Prostate gland (tissue), 2 donors: Measurements from ENCODE around the gene BABAM2. TPM values are rescaled to one million over a fixed set of nuclear protein-coding genes. Genes with fewer than 3 reads are reported as not detected.

Source experiments
- DNase-seq: peaks from one replicate; pipeline ENCODE4 v3.0.0-alpha.2; 2019; ENCODE audit warnings: low spot score
- H3K27ac ChIP-seq, 2 donors: fragments of 200-600 bp; sonication (generic); 2 replicates each; pipeline ENCODE4 v1.5.1; 2017 to 2019
- H3K27me3 ChIP-seq: fragments of 200-600 bp; sonication (generic); replicated peaks from 2 replicates; pipeline ENCODE4 v1.5.1; 2019; ENCODE audit not compliant: insufficient read depth
- H3K36me3 ChIP-seq, 2 donors: fragments of 200-600 bp; sonication (generic); 1 replicate in 1 of 2; 2 replicates in 1 of 2; pipeline versions ENCODE4 v1.5.1 to v1.8.1; 2017 to 2019
- H3K4me1 ChIP-seq: fragments of 200-600 bp; sonication (generic); replicated peaks from 2 replicates; pipeline ENCODE4 v1.5.1; 2019
- H3K4me3 ChIP-seq, 2 donors: fragments of 200-600 bp; sonication (generic); 2 replicates each; pipeline ENCODE4 v1.5.1; 2017 to 2019
- H3K9me3 ChIP-seq: fragments of 200-600 bp; sonication (generic); 2 replicates; pipeline ENCODE4 v1.5.1; 2017
- CTCF ChIP-seq, 4 experiments: fragments of 200-600 bp in 2 of 4; fragments of 450-650 bp in 2 of 4; sonication (generic) in 2 of 4; IDR thresholded peaks; 1 replicate in 3 of 4; 2 replicates in 1 of 4; pipeline ENCODE4 v1.5.1; 2016 to 2019; ENCODE audit warnings: antibody characterized with exemption in 4 of 4, mild to moderate bottlenecking in 2 of 4, moderate library complexity in 2 of 4
- POLR2A ChIP-seq: fragments of 450-650 bp; IDR thresholded peaks from one replicate; pipeline ENCODE4 v1.6.1; 2016; ENCODE audit warnings: antibody characterized with exemption, mild to moderate bottlenecking
- POLR2AphosphoS5 ChIP-seq: sonication (generic); formaldehyde crosslinking; IDR thresholded peaks from one replicate; pipeline ENCODE4 v1.6.1; 2017; ENCODE audit warnings: antibody characterized with exemption
- WGBS: methylation state at CpG from one replicate; pipeline ENCODE4 v1.1.5; 2018; 5-methylcytosine and 5-hydroxymethylcytosine counted together
- intact Hi-C: fragments of 100-400 bp; cut with DNase I; formaldehyde crosslinking; loops from one replicate; pipeline ENCODE4 v1.14.2; 2022
- total RNA-seq, 2 donors: library from RNA; depleted of rRNA; stranded (reverse); fragments of >200 nt; gene quantifications; one replicate each; pipeline ENCODE4 v1.1.0, GENCODE V29; 2016

BABAM2 gene
- total RNA-seq, 2 donors from 2014 or later: 35.8 to 37.3 TPM

DNA sequence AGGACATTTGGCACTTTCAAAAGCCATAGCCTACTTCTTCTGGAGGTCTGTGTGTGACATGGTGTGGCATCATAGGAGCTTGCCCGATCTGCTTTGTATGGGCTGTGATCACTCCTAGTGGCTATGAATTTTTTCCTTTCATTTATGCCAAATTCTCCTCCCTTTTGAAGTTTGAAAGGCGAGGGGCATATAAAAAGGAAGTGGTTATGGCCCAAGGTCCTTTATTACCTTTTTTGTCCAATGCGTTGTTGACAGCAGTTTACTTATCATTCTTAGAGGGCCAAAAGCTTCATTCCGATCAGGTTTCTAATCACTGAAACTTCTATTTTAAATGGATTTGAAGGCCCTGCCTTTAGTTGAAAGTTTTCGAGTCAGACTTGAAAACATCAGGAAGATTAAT, 277.8 kb downstream of the BABAM2 start:
- Histone ChIP-seq H3K36me3 (no peaks in the 10 kb centered on the region), H3K4me3 (no peak overlapping the region), H3K27me3 (no peaks in the 10 kb centered on the region), H3K4me1 (peaks cover 9% of the 10 kb centered on the region), H3K9me3 (no peaks in the 10 kb centered on the region), H3K27ac (no peak overlapping the region)
- WGBS: 70% methylated on average over 5 of the region's 5 CpGs
- TF ChIP-seq POLR2A: no peak
- TF ChIP-seq POLR2AphosphoS5: no peak
- TF ChIP-seq CTCF (IDR thresholded peaks at IDR 0.05): no peak
- DNase-seq: no peak
- intact Hi-C loops: loop anchor here (10.0 kb wide), 1 partner anchor 214 kb away; no protein-coding TSS in a partner anchor

- Histone ChIP-seq H3K4me3 (no peak overlapping the region), H3K4me1 (no peaks in the 10 kb centered on the region), H3K36me3 (no peaks in the 10 kb centered on the region), H3K27ac (no peak overlapping the region), H3K27me3 (no peaks in the 10 kb centered on the region), H3K9me3 (no peaks in the 10 kb centered on the region)
- DNase-seq: no peak
- WGBS: 80% methylated on average over 3 of the region's 3 CpGs
- TF ChIP-seq POLR2A (no peak), CTCF (IDR thresholded peaks at IDR 0.05) (no peak), POLR2AphosphoS5 (no peak)
- intact Hi-C loops: loop anchor here (10.0 kb wide), 1 partner anchor 215 kb away; no protein-coding TSS in a partner anchor
These were observed 279.0 kb downstream of the BABAM2 start for GRCh38 chr2:28169492-28169891.

DNA sequence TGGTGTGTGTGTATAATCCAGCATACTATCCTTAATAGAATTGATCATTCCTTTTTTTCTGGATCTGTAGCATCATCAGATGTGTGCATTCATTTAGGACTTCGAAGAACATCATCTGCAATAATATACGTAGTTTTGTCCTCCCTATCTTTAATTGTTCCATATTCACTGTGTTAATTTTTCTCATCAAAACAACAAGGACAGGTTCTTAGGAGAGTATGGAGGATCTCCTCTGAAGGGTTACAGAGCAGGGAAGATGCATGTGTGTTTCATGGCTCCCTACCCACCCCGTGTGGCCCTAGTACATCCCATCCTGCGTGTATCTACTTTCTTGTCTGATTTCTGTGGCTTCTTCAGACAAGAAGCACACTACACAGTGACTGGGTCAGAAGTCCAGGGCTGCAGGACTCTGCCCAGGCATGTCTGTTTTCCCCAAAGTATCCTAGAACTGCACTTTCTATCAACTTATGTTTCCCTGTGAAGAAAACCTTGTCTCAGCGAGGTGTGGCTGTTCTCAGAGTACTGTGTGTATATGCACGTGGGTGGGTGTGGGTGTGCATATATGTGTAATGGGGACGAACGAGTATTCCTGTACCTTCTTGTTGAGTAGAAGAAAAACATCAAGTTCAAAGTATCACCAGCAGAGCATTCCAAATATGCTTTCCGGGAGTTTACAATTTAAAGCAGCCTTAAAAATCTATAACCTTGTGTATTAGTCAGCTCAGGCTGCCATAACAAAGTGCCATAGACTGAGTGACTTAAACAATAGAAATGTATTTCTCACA, 281.8 kb downstream of the BABAM2 start:
- intact Hi-C loops: no loop called here
- no peak for DNase-seq
- H3K4me1 ChIP-seq: no peaks in the 10 kb centered on the region
- TF ChIP-seq POLR2AphosphoS5 (no peak), POLR2A (no peak), CTCF (IDR thresholded peaks at IDR 0.05) (no peak)
- H3K27ac ChIP-seq: no peak overlapping the region
- H3K36me3 ChIP-seq: no peaks in the 10 kb centered on the region
- no peaks in the 10 kb centered on the region for H3K27me3 ChIP-seq
- H3K4me3 ChIP-seq: no peak overlapping the region
- H3K9me3 ChIP-seq: no peaks in the 10 kb centered on the region
- 75% methylated on average over 9 of the region's 9 CpGs for WGBS

DNA sequence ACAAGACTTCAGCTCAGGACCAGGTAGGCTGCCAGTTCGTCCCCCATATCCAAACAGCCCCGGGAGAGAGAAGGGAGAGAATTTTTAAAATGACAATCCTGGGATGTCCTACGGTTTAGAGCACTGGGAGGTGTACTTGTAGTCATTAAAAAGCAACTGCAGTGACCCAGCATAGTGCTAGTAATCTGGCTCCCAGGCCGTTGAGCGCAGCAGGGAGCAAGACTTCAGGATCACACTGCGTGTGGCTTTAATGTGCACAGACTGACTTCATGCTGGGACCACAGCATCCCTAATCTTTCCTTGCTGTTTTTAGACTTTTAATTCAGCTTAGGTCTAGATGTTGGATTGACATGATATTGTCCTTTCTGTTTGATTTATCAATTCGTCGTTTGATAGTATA, 282.8 kb downstream of the BABAM2 start:
- no peaks in the 10 kb centered on the region for H3K27me3 ChIP-seq
- no peaks in the 10 kb centered on the region for H3K9me3 ChIP-seq
- WGBS: 79% methylated on average over 8 of the region's 8 CpGs
- TF ChIP-seq POLR2AphosphoS5 (no peak), POLR2A (no peak), CTCF (IDR thresholded peaks at IDR 0.05) (no peak)
- no peaks in the 10 kb centered on the region for H3K4me1 ChIP-seq
- H3K27ac ChIP-seq: no peak overlapping the region
- intact Hi-C loops: no loop called here
- no peak for DNase-seq
- no peaks in the 10 kb centered on the region for H3K36me3 ChIP-seq
- H3K4me3 ChIP-seq: no peak overlapping the region

DNA sequence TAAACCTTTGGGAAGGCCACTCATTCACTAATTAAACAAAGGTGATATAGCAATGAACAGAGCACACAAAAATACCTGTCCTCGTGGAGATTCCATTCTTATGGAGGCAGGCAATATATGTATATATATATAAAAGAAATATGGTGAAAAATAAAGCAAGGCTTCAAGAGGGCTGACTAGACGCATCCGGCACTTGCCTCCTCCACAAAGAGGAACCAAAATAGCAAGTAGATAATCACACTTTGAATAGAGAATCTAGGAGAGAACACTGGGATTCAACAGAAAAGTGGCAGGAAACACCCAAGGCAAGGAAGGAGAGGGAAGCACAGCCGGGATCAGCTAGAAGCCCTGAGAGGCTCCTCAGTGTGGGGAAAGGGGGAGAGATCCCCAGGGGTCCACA, 283.7 kb downstream of the BABAM2 start:
- WGBS: 93% methylated on average over 4 of the region's 4 CpGs
- no peaks in the 10 kb centered on the region for H3K4me1 ChIP-seq

More for the DNA sequence above, 283.7 kb downstream of the BABAM2 start:
- no peak overlapping the region for H3K27ac ChIP-seq
- no peak for DNase-seq
- no peak overlapping the region for H3K4me3 ChIP-seq
- intact Hi-C loops: no loop called here
- no peaks in the 10 kb centered on the region for H3K36me3 ChIP-seq
- no peaks in the 10 kb centered on the region for H3K27me3 ChIP-seq
- H3K9me3 ChIP-seq: no peaks in the 10 kb centered on the region
- TF ChIP-seq POLR2AphosphoS5: no peak
- TF ChIP-seq POLR2A: no peak
- no peak for TF ChIP-seq CTCF (IDR thresholded peaks at IDR 0.05)
